Activated CD4-positive, alpha-beta T cell treated with anti-CD3 and anti-CD28 coated beads, Interleukin-2, amount 10 ng/mL, durations not matched to agents 24 days and 14 days (primary cell): Measurements from ENCODE around the gene CCDC154. TPM values are rescaled to one million over a fixed set of nuclear protein-coding genes. Genes with fewer than 3 reads are reported as not detected.

Source experiments
- DNase-seq: peaks from one replicate; pipeline ENCODE4 v3.0.0; 2022
- H3K27ac Mint-ChIP-seq: one replicate; pipeline ENCODE4 v1.8.0; 2022; ENCODE audit warnings: mild to moderate bottlenecking, mixed read lengths
- H3K27me3 Mint-ChIP-seq: one replicate; pipeline ENCODE4 v1.8.0; 2022; ENCODE audit warnings: mixed read lengths
- H3K36me3 Mint-ChIP-seq: one replicate; pipeline ENCODE4 v1.8.0; 2022; ENCODE audit warnings: low read depth, mild to moderate bottlenecking, mixed read lengths
- H3K4me1 Mint-ChIP-seq: one replicate; pipeline ENCODE4 v1.8.0; 2021; ENCODE audit warnings: mixed read lengths
- H3K4me3 Mint-ChIP-seq: one replicate; pipeline ENCODE4 v1.8.0; 2022; ENCODE audit warnings: mild to moderate bottlenecking, moderate library complexity, mixed read lengths
- H3K9me3 Mint-ChIP-seq: one replicate; pipeline ENCODE4 v1.8.0; 2021; ENCODE audit warnings: mixed read lengths
- intact Hi-C: fragments of 100-400 bp; cut with micrococcal nuclease; formaldehyde crosslinking; loops from one replicate; pipeline ENCODE4 v1.15.1; 2023
- total RNA-seq: library from RNA; stranded (reverse); gene quantifications from 2 replicates; pipeline ENCODE4 v1.2.3, GENCODE V29; 2022

The CCDC154 gene
- total RNA-seq, 1 donor from 2014 or later: 2.3 TPM

DNA sequence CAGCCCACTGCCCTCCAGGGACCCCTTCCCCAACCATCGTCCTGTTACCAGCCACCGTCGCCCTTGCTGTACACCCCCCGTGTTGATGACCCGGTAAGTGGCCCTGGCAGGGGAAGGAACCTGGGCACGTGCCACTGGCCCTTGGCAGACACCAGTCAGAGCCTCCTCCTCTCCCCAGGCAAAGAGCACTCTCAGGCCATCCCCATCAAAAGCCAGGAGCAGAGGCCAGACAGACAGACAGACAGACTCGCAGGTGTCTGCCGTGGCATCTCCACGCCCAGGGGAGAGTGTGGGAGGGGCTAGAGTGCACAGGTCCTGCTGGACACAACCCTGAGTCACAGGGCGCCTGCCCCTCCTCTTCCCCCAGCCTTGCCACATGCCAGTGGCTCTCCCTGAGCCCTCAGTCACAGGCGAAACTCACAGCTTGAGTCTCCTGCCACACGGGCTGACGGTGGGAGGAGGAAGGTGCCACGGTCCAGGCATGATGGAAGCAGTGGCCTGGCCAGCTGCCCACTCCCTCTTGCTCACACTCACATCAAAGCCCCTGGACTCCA, 22.7 kb upstream of the CCDC154 start:
- H3K27ac Mint-ChIP-seq: no peak overlapping the region
- peaks cover 3% of the 10 kb centered on the region for H3K4me1 Mint-ChIP-seq
- no peaks in the 10 kb centered on the region for H3K27me3 Mint-ChIP-seq
- no peak for DNase-seq
- no peak overlapping the region for H3K4me3 Mint-ChIP-seq
- H3K36me3 Mint-ChIP-seq: no peaks in the 10 kb centered on the region
- intact Hi-C loops: no loop called here
- no peaks in the 10 kb centered on the region for H3K9me3 Mint-ChIP-seq

DNA sequence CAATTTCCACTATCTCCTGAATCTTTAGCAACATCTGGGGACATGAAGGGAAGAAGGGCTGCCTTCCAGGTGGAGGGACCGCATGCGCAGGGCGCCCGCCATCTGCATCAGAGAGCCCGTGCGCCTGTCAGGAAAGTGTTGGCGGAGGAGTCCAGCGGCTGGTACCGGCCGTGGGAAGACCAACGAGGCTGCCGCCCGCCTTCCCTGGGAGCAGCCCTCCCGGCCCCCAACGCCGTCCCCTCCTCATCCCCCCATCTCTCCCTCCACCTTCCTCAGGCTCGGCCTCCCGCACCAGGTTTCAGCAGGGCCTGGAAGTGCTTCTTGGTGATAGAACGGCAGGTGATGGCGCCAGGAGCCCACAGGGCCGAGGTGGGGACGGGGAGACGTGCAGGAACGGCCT, 21.7 kb upstream of the CCDC154 start:
- peaks cover 3% of the 10 kb centered on the region for H3K4me1 Mint-ChIP-seq
- H3K36me3 Mint-ChIP-seq: peaks cover 2% of the 10 kb centered on the region
- no peaks in the 10 kb centered on the region for H3K9me3 Mint-ChIP-seq
- intact Hi-C loops: no loop called here
- no peaks in the 10 kb centered on the region for H3K27me3 Mint-ChIP-seq
- no peak overlapping the region for H3K4me3 Mint-ChIP-seq
- no peak overlapping the region for H3K27ac Mint-ChIP-seq
- DNase-seq: no peak

DNA sequence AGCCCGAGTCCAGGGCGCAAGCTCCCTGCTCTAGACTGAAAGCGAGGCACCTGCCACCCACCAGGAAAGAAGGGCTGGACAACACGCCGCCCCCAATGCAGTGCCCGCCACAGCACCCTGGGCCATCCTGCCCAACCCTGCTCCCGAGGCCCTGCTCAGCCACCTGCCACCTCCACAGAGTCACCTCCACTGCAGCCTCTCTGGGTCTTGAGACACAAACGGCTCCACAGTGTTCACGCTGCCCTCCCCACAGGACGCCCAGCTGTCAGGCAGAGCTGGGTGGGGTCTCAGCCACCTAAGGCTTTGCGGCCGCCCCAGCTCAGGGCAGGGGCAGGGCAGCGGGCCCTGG, 21.2 kb upstream of the CCDC154 start:
- H3K4me3 Mint-ChIP-seq: no peak overlapping the region
- no peaks in the 10 kb centered on the region for H3K9me3 Mint-ChIP-seq
- no peak overlapping the region for H3K27ac Mint-ChIP-seq
- no peak for DNase-seq
- intact Hi-C loops: no loop called here
- peaks cover 2% of the 10 kb centered on the region for H3K36me3 Mint-ChIP-seq
- H3K4me1 Mint-ChIP-seq: no peaks in the 10 kb centered on the region
- no peaks in the 10 kb centered on the region for H3K27me3 Mint-ChIP-seq

DNA sequence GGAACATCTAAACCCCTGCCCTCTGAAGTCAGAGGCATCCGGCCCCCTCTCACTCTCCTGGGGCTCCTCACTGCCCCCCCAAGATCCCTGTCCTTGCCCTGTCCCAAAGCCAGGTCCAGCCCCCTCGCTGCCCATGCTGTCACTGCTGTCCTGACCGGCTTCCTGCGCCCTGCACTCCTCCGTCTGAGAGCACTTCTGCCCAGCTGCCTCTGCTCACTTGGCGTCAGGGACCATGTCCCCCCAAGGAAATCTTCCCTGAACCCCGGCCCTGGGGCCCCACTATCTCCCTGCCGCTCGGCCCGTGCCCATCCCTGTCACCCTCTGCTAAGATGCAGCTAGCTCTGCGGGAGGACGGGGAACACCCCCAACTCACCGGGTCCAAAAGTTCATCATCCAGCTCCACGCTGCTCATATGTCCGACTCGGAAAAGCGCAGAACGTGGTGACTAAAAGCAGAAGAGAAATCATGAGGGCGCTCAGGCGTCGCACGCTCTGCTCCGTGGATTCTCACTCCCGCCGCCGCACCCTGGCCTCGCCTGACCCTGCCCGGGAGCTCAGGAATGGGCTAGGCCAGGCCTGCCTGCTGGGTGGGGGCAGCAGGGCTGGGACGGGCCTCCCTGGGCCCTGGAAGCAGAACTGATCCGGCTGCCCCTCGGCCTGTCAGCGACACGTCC, 20.7 kb upstream of the CCDC154 start:
- DNase-seq: no peak
- peaks cover 2% of the 10 kb centered on the region for H3K36me3 Mint-ChIP-seq
- H3K27me3 Mint-ChIP-seq: no peaks in the 10 kb centered on the region
- no peaks in the 10 kb centered on the region for H3K4me1 Mint-ChIP-seq
- H3K4me3 Mint-ChIP-seq: no peak overlapping the region
- H3K9me3 Mint-ChIP-seq: no peaks in the 10 kb centered on the region
- intact Hi-C loops: no loop called here
- no peak overlapping the region for H3K27ac Mint-ChIP-seq

DNA sequence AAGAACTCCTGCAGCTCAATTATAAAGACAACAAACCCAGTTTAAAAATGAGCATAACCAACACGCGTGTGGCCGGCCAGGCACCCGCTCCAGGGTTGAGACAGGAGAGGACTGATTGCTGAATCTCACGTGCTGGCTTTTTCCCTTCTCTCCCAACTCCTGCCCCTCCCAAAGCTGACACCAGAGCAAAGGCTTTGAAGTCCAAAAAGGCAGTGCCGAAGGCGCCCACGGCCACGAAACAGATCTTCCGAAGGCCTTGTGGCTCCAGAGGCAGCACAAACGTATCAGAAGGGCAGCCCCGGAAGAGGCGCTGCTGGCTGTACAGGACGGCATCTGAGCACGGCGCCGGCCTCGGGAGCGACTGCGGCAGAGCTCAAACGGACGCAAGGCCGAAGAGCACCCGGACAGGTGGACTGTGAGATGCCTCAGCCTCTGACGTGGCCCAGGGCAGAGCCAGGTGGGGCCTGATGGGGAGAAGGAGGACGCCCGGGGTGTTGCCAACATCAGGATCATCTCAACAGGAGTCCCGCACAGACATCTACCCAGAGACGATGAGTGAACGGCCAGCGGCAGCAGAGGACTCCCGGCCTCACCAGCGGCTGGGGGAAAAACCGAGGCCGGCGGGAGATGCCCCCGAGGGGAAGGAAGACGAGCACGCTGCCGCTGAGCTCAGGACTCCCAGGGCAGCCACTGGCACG, 20.0 kb upstream of the CCDC154 start:
- Mint-ChIP-seq H3K9me3 (no peaks in the 10 kb centered on the region), H3K4me3 (no peak overlapping the region), H3K27ac (no peak overlapping the region), H3K4me1 (no peaks in the 10 kb centered on the region), H3K36me3 (peaks cover 2% of the 10 kb centered on the region), H3K27me3 (no peaks in the 10 kb centered on the region)
- intact Hi-C loops: no loop called here
- no peak for DNase-seq

DNA sequence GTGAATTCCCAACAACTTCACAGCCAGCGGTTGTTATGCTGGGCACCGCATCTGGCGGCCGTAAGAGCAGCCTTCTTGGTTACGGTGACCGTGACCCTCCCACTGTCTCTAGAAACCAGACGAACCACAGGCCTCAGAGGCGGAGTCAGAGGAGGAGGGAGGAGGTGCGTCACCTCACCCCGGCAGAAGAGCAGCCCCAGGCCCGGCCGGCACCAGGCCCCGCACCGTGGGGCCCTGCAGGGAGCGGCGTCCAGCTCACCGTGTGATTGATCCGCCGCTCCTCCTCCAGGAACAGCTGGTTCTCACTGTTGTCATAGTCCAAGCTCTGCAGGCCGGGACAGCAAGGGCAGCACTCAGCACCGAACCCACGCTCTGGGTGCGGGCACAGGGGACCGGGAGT, 16.8 kb upstream of the CCDC154 start:
- no peak for DNase-seq
- Mint-ChIP-seq H3K4me3 (no peak overlapping the region), H3K4me1 (peaks cover 4% of the 10 kb centered on the region), H3K9me3 (no peaks in the 10 kb centered on the region), H3K36me3 (peaks cover 2% of the 10 kb centered on the region), H3K27me3 (no peaks in the 10 kb centered on the region), H3K27ac (no peak overlapping the region)
- intact Hi-C loops: no loop called here

DNA sequence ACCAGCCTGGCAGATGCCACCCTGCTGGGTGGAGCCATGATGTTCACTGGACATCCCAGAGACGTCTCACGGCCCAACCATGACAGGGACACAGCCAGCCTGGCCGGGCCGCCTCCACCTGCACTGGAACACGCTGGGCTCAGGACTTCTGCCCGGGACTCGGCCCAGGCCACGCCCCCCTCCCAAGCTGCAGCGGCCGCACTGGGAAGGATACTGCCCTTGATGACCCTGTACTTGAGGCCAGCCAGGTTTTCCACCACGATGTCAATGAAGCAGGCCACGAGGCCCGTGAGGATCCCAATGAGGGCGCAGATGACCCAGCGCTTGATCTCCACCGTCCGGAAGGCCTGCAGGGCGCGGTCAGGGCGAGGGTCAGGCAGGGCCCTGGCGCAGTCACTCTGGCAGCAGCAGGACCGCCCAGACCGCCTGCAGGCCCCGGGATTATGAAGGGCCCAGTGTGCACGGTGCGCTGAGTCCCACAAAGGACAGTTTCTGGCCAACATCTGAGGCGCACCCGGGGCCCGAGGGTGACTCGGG, 16.3 kb upstream of the CCDC154 start:
- H3K4me1 Mint-ChIP-seq: peaks cover 4% of the 10 kb centered on the region
- H3K9me3 Mint-ChIP-seq: no peaks in the 10 kb centered on the region
- no peak for DNase-seq
- H3K27ac Mint-ChIP-seq: no peak overlapping the region
- H3K36me3 Mint-ChIP-seq: peaks cover 2% of the 10 kb centered on the region
- intact Hi-C loops: no loop called here
- no peaks in the 10 kb centered on the region for H3K27me3 Mint-ChIP-seq
- no peak overlapping the region for H3K4me3 Mint-ChIP-seq

DNA sequence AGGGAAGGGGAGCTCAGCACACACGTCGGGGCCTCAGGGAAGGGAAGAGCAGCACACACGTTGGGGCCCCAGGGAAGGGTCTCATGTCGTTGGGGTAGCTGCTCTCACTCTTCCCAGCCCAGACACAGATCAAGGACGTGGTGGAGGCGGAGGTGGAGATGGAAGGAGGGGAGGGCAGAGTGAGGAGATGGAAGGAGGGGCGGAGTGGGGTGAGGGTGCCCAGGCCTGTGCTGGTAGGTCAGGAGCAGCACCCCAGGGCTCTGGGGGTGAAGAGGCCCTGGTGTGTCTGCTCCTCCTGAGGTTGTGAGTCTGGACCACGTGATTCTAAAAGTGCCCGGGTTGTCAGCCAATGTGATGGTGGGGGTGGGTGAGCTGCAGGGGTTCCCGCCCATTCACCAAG, 15.6 kb upstream of the CCDC154 start:
- peaks cover 4% of the 10 kb centered on the region for H3K4me1 Mint-ChIP-seq
- H3K9me3 Mint-ChIP-seq: no peaks in the 10 kb centered on the region
- H3K27ac Mint-ChIP-seq: no peak overlapping the region
- no peaks in the 10 kb centered on the region for H3K27me3 Mint-ChIP-seq
- no peak for DNase-seq
- H3K4me3 Mint-ChIP-seq: no peak overlapping the region
- H3K36me3 Mint-ChIP-seq: peaks cover 2% of the 10 kb centered on the region
- intact Hi-C loops: no loop called here

DNA sequence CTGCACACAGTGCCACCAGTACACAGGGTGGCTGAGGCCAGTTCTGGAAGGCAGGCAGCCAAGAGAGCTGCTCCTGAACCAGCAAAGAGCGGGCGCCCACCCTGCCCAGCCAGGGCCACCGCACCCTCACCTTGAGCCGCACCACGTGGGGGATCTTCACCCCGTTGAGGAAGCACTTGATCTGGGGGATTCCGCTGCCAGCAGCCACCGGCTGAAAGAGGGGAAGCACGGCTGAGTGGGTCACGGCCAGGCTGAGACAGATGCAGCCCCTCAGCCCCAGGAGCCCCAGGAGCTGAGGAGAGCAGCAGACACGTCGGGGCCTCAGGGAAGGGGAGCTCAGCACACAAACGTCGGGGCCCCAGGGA, 14.6 kb upstream of the CCDC154 start:
- Mint-ChIP-seq H3K27ac (no peak overlapping the region), H3K4me1 (peaks cover 4% of the 10 kb centered on the region), H3K36me3 (peaks cover 3% of the 10 kb centered on the region), H3K9me3 (no peaks in the 10 kb centered on the region), H3K4me3 (no peak overlapping the region), H3K27me3 (no peaks in the 10 kb centered on the region)
- intact Hi-C loops: no loop called here
- DNase-seq: no peak

DNA sequence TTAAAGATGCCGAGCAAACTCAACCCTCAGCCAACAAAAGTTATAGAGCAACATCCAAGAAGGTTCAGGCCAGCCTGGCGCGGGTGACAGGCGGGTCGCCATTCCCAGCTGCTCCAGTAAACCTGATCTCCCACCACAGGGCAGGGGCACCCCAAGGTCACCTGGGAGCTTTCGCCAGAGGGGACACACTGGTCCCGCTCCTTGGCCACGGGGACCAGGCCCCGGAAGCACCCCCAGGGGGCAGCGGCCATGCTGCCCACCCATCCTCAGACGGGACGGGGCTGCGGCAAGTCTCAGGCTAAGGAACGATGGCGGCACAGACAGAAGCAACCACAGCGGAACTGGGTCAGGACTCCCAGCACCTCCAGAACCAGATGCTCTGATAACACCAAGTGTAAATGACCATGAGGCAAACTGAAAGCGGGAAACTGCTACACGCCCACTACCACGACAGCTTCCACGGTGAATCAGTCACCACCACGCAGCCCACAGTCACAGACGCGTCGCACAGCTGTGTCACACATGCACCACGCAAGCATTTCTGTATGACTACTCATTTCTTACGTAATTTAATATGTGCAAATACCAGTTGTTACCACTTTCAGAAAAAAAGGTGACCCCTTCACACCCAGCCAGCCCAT, 14.1 kb upstream of the CCDC154 start:
- intact Hi-C loops: no loop called here
- no peak for DNase-seq
- Mint-ChIP-seq H3K27me3 (no peaks in the 10 kb centered on the region), H3K9me3 (no peaks in the 10 kb centered on the region), H3K27ac (no peak overlapping the region), H3K4me3 (no peak overlapping the region), H3K4me1 (peaks cover 4% of the 10 kb centered on the region), H3K36me3 (peaks cover 3% of the 10 kb centered on the region)

DNA sequence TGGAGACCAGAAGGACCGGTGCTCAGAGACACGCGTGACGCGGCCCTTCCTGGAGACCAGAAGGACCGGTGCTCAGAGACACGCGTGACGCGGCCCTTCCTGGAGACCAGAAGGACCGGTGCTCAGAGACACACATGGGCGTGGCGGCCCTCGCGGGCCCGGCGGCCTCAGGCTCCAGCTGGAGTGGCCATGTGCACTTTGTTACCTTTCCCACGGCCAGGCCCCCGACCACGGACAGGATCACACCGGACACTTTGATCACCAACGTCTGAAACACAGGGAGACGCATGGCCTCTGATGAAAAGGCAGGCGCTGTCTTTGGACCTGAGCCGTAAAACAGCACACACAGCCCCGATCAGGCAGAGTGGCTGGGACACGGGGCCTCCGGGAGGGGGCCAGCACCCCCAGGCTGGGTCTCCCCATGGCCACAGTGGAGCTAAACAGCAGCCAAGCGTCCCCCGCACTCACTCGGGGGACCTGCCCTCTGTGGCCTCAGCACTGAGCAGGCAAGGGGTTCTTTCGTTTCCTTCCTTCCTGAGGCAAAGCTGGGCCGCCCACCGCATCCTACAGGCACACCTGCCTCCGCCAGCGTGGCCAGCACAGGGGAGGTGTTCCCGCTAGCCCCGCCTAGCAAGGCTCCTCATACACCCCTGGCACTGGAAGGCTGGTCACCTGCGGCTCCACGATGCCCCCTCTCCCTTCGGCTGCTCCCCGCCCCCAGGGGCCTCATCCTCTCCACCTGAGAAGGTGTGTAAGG, 13.3 kb upstream of the CCDC154 start:
- DNase-seq: no peak
- intact Hi-C loops: no loop called here
- H3K9me3 Mint-ChIP-seq: no peaks in the 10 kb centered on the region
- peaks cover 3% of the 10 kb centered on the region for H3K36me3 Mint-ChIP-seq
- peaks cover 4% of the 10 kb centered on the region for H3K4me1 Mint-ChIP-seq
- no peak overlapping the region for H3K4me3 Mint-ChIP-seq
- no peaks in the 10 kb centered on the region for H3K27me3 Mint-ChIP-seq
- H3K27ac Mint-ChIP-seq: no peak overlapping the region

DNA sequence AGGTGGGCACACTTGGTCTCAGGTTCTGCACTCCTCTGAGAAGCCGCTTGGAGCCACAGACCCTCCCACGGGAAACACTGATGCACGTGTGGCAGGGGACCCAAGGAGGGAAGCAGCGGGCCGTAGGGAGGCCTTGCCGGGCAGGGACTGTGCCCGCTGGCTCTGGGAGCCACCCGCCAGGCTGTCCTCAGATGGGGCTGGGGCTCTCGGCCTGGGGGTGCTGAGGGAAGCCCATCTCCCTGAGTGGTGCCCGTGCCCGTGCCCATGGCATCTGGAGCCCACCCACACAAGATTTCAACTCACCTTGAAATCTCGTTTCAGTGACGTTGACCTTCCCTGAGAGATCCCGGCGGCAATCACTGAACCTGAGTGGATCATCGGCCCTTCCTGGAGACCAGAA, 12.6 kb upstream of the CCDC154 start:
- intact Hi-C loops: no loop called here
- Mint-ChIP-seq H3K36me3 (peaks cover 3% of the 10 kb centered on the region), H3K9me3 (no peaks in the 10 kb centered on the region), H3K27ac (no peak overlapping the region), H3K4me3 (no peak overlapping the region), H3K27me3 (no peaks in the 10 kb centered on the region), H3K4me1 (peaks cover 4% of the 10 kb centered on the region)
- no peak for DNase-seq

DNA sequence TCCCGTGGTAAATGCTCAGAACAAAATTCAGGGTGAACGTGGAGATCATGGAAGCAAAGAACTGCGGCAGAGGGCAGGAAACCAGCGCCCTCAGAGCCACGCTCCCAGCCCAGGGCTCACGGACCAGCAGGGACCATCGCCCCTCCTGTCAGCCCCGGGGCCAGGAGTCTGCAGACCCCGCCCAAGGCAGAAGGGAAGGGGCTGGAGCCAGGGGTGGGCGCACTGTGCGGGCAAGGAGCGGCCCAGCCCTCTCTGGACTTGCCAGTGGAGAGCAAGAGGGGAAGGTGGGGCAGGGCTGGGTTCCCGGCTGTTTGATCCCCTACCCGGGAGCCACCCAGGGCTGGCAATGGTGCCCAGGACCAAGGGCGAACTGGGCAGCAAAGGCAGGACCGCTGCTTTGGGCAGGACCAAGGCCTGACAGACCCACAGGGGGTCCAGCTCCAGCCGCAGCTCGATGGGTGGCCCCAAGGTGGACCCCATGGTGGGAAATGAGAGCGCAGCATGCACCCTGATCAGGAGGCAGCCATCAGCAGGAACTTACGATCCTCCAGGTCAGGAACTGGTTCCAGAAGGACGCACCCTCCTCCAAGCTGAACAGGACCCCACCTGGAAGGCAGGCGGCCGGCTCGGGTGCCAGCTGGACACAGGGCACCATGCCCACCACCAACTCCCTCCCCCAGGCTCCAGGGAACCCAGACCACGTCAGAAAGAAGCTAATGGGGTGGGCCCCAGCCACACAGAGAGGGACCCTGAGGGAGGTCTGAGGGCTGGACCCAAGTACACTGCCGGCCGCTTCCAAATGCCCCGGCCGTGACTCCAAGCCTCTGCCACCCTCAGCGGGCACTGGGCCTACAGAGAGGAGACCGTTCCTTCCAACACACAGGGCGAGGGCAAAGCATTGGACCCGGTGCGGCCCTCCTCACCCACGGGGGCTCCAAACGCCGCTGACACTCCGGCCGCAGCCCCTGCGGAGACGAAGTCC, 11.1 kb upstream of the CCDC154 start:
- intact Hi-C loops: no loop called here
- Mint-ChIP-seq H3K27me3 (no peaks in the 10 kb centered on the region), H3K4me1 (peaks cover 4% of the 10 kb centered on the region), H3K27ac (no peak overlapping the region), H3K4me3 (no peak overlapping the region), H3K36me3 (peaks cover 1% of the 10 kb centered on the region), H3K9me3 (no peaks in the 10 kb centered on the region)
- no peak for DNase-seq
